Cardiac septum (tissue), 1 donor: Measurements from ENCODE around the gene GLRX5. TPM values are rescaled to one million over a fixed set of nuclear protein-coding genes. Genes with fewer than 3 reads are reported as not detected.

Source experiments
- DNase-seq: peaks from one replicate; pipeline ENCODE4 v3.0.0-alpha.2; 2020; ENCODE audit warnings: low spot score
- intact Hi-C: fragments of 100-400 bp; cut with DNase I; formaldehyde crosslinking; loops from one replicate; pipeline ENCODE4 v1.14.0; 2022
- total RNA-seq: library from RNA; stranded (reverse); fragmentation: NEBNext Ultra II Directional; extraction: Animal tissue kit (Norgen Biotek cat#: 25700); gene quantifications from one replicate; pipeline ENCODE4 v1.2.1, GENCODE V29; 2021
- donor health status: DM: no; HTN: no; CAD: no.

The GLRX5 gene
- total RNA-seq, 1 donor from 2014 or later, result 61.8 TPM

DNA sequence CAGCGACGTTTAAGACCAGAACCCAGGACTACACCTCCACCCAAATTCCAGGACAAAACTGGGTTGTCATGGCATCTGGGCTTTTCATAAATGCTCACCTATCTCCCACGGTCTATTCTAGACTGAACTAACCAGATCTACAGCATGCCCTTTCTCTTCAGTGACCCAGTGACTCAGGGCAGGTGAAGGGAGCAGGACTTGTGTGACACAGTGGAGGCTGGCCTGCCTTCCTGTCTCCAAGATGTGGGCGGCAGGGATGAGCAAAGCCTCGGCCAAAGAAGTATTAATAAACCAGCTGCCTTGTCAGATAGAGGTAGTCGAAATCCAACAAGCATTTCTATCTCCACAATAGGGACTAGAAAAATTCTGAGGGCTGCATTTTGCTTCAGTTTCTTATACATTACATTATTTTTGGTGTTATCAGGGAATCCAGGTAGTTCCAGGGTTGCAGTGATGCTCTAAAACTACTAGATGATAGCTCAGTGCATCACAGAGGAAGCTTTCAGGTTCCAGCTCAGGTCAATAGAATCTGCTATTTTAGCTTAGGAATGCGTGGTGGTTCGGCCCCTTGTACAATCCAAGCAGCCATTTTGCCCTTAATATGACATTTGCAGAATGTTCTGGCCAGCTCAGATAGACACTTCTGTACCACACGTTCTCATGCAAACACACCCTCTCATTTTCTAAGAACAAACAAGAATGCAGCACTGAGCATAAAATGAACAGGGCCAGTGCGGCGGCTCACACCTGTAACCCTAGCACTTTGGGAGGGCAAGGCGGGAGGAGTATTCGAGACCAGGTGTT, 4.2 kb upstream of the GLRX5 start:
- DNase-seq, result no peak
- intact Hi-C loops, result no loop called here

GRCh38 chr14:95531473-95531872, 3.4 kb upstream of the GLRX5 start:
- no peak for DNase-seq
- intact Hi-C loops, result no loop called here

DNA sequence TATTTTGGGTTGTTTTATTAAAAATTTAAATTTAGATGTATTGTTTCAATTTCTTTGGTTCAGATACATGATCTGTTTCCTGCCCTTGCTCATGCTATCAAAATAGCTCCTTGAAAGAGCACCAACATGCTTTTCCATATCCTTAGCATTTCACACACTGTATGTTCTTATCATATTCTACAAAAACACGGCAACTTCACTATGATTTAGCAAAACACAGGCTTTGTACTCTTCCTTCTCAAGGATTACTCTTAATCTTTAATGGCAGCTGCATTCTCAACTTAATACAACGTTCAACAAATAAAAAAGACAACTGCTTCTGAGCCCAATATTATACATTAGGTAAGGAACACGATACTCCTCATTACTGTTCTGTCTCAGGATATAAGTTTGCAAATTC, 2.9 kb upstream of the GLRX5 start:
- DNase-seq, result no peak
- intact Hi-C loops, result no loop called here

- no peak for DNase-seq
- intact Hi-C loops, result no loop called here
Observed at GRCh38 chr14:95533391-95533821, 1.4 kb upstream of the GLRX5 start.

DNA sequence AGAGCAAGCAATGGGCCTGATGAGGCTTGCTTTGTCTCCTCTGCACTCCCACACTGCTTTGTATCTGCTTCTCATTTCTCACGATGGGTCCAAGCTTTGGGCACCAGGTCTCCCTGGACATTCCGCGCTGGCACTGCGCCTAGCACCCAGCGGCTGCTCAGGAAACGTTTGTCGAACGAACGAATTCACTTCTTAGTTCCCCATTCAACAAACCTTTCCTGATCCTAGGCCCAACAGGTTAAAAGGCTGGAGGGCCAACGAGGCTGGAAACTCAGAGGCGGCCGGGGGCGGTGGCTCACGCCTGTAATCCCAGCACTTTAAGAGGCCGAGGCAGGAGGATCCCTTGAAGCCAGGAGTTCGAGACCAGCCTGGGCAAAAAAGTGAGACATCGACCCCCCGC, 1.0 kb upstream of the GLRX5 start:
- DNase-seq, result no peak
- intact Hi-C loops, result no loop called here

DNA sequence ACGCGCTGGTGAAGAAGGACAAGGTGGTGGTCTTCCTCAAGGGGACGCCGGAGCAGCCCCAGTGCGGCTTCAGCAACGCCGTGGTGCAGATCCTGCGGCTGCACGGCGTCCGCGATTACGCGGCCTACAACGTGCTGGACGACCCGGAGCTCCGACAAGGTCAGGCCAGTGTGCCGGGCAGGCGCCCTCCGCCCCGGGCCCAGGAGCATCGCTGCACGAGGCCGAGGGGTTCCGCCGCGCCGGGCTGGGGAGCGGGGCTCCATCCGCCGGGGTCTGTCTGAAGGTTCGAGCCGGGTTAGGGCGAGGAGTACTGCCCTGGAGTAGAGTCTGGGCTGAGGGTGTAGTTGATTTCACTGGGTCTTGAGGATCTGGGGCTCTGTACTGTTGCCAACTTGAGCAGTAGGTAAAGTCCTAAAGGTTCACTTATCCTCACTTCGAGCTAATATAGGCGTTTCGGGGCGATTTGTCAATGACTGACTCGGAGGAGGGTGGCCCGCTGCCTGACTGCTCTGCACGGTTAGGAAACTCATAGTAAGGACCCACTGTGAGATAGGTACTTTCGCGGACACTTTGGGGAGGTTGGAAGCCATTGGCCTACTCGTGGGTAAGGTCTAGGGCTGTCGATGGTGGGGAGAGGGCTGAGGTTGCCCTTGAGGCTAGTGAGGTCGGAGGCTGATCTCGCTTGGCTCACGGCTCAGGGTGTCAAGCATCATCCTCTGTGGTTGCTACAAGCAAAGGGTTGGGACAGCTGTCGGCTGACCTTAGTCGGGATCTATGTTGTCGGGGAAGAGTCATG, 574 bp downstream of the GLRX5 start:
- intact Hi-C loops, result no loop called here
- no peak for DNase-seq

- DNase-seq, result no peak
- intact Hi-C loops, result no loop called here
Observed at GRCh38 chr14:95536036-95536593, 1.3 kb downstream of the GLRX5 start.

DNA sequence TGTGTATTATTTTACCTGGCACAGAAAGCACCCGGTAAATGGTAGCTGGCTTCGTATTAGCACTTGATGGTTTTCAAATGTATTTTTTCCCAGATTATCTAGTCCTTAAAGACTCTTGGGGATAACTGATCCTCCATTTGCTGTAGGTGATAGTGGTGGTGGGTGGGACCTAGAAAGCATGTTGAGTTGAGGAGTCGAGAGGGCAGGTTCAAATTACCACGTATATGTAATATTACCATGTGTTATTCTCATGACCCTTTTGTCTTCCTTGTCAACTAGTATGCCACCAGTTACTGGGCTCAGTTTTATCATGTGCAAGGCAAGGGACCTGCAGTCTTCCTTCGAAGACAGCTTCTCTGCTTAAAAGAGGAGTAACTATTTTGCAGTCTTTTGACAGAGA, 1.8 kb downstream of the GLRX5 start:
- intact Hi-C loops, result no loop called here

DNA sequence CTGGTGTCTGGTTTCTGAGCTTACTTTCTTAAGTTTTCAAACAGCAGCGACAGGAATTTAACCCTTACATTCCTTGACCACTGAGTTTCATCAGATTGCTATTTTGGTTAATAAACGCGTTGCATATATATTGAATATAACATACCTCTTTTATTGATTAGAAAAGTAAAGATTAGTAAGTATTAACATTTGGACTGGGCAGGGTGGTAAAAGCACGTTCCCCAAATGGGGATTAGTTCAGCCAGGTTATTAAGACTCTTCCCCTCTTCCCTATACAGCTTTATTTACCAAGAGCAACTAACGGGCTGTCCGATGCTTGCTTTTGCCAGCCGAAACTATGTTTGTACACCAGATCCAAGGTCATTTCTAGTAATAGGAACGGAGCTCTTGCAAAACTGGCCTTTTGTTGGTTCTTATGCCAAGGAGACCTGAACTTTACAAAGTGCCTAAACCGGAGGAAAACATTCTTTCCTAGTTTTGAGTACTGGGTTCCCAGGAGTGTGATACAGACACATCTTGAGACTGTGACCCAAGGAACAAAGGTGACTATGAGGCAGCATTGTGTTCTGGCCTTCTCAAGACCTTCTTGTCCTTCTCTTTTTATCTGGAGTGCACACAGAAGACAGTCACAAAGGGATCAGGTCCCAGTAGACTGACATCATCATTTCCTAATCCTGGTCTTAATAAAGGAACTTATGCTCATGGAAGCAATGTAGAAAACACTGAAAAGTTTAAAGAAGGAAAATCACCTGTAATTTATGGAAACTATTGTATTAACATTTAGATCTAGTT, 2.6 kb downstream of the GLRX5 start:
- DNase-seq, result no peak
- intact Hi-C loops, result no loop called here

More for the DNA sequence above, 1.8 kb downstream of the GLRX5 start:
- no peak for DNase-seq

DNA sequence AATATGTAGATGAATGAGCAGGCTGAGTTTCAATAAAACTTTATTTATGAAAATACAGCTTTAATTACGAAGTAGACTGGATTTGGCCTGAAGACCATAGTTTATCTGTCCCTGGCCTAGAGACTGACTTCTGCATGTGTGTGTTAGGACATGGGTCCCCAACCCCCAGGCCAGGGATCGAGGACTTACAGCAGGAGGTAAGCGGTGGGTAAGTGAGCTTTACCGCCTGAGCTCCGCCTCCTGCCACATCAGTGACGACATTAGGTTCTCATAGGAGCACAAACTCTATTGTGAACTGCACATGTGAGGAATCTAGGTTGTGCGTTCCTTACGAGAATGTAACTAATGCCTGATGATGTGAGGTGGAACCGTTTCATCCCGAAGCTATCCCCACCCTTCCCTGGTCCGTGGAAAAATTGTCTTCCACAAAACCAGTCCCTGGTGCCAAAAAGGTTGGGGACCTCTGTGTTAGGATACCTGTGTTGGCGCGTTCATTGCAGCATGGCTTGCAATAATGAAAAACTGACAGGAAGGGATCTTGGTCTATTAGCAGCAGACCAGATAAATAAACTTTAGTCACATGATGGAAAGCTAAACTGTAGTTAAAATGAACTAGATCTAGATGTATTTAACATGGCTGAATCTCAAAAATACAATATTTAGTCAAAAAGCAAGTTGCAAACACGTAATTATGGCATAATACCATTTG, 4.1 kb downstream of the GLRX5 start:
- intact Hi-C loops, result no loop called here
- no peak for DNase-seq

DNA sequence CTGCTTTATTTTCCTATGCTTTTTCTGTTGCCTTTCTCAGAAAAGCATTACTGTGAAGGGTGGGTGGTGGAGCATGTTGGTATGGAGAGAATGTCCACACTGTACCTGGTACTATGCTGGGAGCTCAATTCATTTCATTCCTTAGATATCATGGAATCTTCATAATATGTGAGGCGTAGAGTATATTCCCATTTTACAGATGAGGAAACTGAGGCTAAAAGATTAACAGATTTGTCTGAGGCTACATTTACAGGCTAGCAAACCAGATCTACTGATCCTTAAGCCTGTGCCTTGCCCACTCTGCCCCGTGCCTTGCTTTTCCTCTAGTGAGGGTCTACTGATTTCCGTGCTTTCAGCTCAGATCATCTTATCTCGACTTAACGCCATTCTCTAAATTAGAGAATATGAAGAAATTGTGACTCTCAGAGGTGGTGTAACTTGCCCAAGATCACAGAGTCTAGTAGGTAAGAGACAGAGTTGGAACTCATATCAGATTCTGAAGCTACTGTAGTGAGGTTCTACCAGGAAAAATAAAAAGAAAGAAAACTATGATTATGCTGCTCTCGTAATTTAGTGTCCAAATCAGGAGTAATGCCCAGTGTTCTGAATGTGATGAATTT, 5.5 kb downstream of the GLRX5 start:
- intact Hi-C loops, result no loop called here
- DNase-seq, result no peak

DNA sequence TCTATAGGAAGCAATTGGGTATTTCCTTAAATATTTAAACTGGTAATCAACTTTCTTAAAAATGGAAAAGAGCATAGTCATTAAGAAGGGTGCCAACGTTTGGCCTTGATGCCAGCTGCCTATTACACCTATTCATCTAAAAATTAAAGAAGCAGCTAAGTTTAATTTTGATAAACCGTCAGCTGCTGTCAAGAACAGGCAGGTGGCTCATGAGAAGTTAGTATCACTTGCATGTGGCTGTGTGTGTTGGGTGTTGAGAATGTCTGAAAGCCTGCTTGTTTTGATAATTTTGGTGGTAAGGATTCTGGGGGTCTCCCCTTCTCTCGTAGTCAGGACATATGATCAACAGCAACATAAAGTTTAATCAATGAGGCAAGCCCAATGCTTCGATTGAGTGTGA, 6.5 kb downstream of the GLRX5 start:
- no peak for DNase-seq
- intact Hi-C loops, result no loop called here

- intact Hi-C loops, result no loop called here
- no peak for DNase-seq
Observed at GRCh38 chr14:95541932-95542930, 7.4 kb downstream of the GLRX5 start.

DNA sequence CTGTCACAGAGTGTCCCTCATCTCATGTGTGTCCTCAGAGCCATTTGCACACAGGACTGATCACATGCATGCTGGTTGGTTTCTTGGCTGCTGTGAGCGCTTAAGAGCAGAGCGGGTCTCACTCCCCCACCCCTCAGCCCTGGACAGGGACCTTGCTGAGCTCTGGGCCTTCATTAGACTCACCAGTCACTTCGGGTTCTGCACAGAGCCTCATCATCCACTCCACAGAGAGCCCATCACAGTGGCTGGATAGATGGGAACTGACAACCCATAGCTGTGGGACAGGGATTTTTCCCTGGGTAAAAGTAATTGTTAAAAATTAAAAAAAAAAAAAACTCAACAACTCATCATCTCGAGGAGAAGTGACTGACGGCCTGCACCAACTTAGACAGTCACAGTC, 8.2 kb downstream of the GLRX5 start:
- intact Hi-C loops, result no loop called here
- no peak for DNase-seq

DNA sequence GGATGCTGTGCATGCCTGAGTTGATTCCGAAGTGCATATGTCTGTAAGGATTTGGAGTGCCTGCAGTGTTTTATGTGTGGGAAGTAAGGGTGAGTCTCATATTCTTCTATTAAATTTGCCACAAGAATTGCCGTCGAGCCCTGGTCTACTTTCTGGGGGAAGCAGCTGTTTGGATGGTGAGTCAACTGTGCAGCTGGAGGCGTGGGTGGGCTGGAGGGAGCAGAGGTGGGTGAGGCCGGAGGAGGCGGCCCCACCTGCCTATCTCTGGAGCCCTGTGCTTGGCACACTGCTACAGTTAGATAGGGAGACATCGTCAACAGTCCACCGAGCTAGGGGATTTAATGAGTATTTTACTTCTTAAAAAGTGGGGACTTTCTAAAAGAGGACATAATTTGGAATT, 9.7 kb downstream of the GLRX5 start:
- intact Hi-C loops, result no loop called here
- no peak for DNase-seq

DNA sequence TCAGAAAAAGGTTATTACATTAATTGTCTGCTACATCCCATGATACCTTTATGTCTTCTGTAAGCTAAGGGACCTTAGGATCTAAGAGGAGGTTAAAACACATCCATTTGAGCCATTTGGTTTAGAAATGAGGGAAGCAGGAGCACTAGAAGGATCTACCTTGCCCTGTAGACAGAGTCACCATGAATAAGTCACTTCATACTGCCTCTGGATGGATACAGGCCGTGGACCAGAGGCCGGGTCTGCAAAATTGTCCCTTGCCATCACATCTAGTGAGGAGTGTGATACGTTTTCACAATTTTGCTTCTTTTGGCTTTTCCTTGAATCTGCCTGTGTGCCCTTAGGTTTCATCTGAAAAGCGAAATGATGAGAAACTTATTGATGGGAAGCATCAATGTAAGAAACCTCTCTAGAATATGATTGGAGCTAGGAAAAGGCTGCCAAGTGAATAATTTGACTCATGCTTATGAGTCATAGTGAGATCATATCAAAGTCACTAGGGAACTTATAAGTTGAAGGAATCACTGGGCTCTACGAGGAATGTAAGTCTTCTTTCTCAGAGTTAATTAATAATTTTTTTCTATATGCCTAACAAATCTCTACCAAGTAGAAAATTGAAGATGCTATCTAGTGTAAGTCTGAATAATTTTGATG, 10.8 kb downstream of the GLRX5 start:
- intact Hi-C loops, result no loop called here
- DNase-seq, result no peak

- DNase-seq, result no peak
- intact Hi-C loops, result no loop called here
Observed at GRCh38 chr14:95547272-95547625, 12.4 kb downstream of the GLRX5 start.
